Measurements from ENCODE around the gene MGAT5B. TPM values are rescaled to one million over a fixed set of nuclear protein-coding genes. Genes with fewer than 3 reads are reported as not detected.
"Not testable (repeated sequence)": the region's sequence is repeated elsewhere in the genome, so short reads cannot be mapped to it uniquely, and the experiment has no call there.

MGAT5B gene
- total RNA-seq, 2 experiments from 2014 or later, result 0.19 TPM; not detected in 1

GRCh38 chr17:76969598-76970172, 101.5 kb downstream of the MGAT5B start:
- Mint-ChIP-seq H3K27ac (no peak overlapping the region), H3K4me1 (ENCODE audit: low read depth) (peaks cover 14% of the 10 kb centered on the region), H3K9me3 (no peaks in the 10 kb centered on the region), H3K36me3 (ENCODE audit: low read depth) (no peaks in the 10 kb centered on the region), H3K4me3 (peak overlapping the region; percentile 65), H3K27me3 (ENCODE audit: low read depth) (peaks cover 2% of the 10 kb centered on the region)
- DNase-seq, result peak; percentile 23
- intact Hi-C loops (cut with micrococcal nuclease), result loop anchor here (1.0 kb wide), 1 partner anchor 29 kb away; no protein-coding TSS in a partner anchor
- CTCF ChIA-PET, result interaction anchor here (0.6 to 1.5 kb wide), 2 partner anchors 42 to 87 kb away, joined by 3 to 4 read pairs; no protein-coding TSS in a partner anchor

GRCh38 chr17:76970228-76970627, 102.0 kb downstream of the MGAT5B start:
- CTCF ChIA-PET; DNase-seq; H3K27me3 Mint-ChIP-seq (ENCODE audit: low read depth); H3K4me3 Mint-ChIP-seq; H3K9me3 Mint-ChIP-seq; H3K27ac Mint-ChIP-seq; intact Hi-C loops (cut with micrococcal nuclease); H3K36me3 Mint-ChIP-seq (ENCODE audit: low read depth): not testable (repeated sequence)
- peaks cover 14% of the 10 kb centered on the region for H3K4me1 Mint-ChIP-seq (ENCODE audit: low read depth)

- H3K36me3 Mint-ChIP-seq (ENCODE audit: low read depth), result no peaks in the 10 kb centered on the region
- peaks cover 14% of the 10 kb centered on the region for H3K4me1 Mint-ChIP-seq (ENCODE audit: low read depth)
- H3K27ac Mint-ChIP-seq, result no peak overlapping the region
- CTCF ChIA-PET, result no interaction called here
- peaks cover under 1% of the 10 kb centered on the region for H3K9me3 Mint-ChIP-seq
- H3K4me3 Mint-ChIP-seq, result no peak overlapping the region
- H3K27me3 Mint-ChIP-seq (ENCODE audit: low read depth), result peaks cover 2% of the 10 kb centered on the region
- intact Hi-C loops (cut with micrococcal nuclease), result no loop called here
- no peak for DNase-seq
Observed at GRCh38 chr17:76972046-76972641, 103.9 kb downstream of the MGAT5B start.

GRCh38 chr17:76973040-76973439, 104.8 kb downstream of the MGAT5B start:
- H3K9me3 Mint-ChIP-seq, result peaks cover 6% of the 10 kb centered on the region
- H3K4me1 Mint-ChIP-seq (ENCODE audit: low read depth), result peaks cover 14% of the 10 kb centered on the region
- H3K36me3 Mint-ChIP-seq (ENCODE audit: low read depth), result no peaks in the 10 kb centered on the region
- intact Hi-C loops (cut with micrococcal nuclease), result no loop called here
- DNase-seq, result no peak
- CTCF ChIA-PET, result no interaction called here
- H3K27ac Mint-ChIP-seq, result no peak overlapping the region
- peaks cover 2% of the 10 kb centered on the region for H3K27me3 Mint-ChIP-seq (ENCODE audit: low read depth)
- H3K4me3 Mint-ChIP-seq, result no peak overlapping the region

GRCh38 chr17:76974721-76975120, 106.5 kb downstream of the MGAT5B start:
- Mint-ChIP-seq H3K27me3 (ENCODE audit: low read depth) (peaks cover 2% of the 10 kb centered on the region), H3K4me3 (no peak overlapping the region), H3K27ac (no peak overlapping the region), H3K4me1 (ENCODE audit: low read depth) (peaks cover 3% of the 10 kb centered on the region), H3K36me3 (ENCODE audit: low read depth) (no peaks in the 10 kb centered on the region), H3K9me3 (peaks cover 13% of the 10 kb centered on the region)
- DNase-seq, result no peak
- CTCF ChIA-PET, result no interaction called here
- intact Hi-C loops (cut with micrococcal nuclease), result no loop called here

GRCh38 chr17:76978050-76978449, 109.8 kb downstream of the MGAT5B start:
- H3K4me3 Mint-ChIP-seq; H3K27me3 Mint-ChIP-seq (ENCODE audit: low read depth); DNase-seq; H3K27ac Mint-ChIP-seq; H3K36me3 Mint-ChIP-seq (ENCODE audit: low read depth); intact Hi-C loops (cut with micrococcal nuclease): not testable (repeated sequence)
- CTCF ChIA-PET, result interaction anchor here (0.8 kb wide), 1 partner anchor 299 kb away, joined by 3 read pairs; no protein-coding TSS in a partner anchor
- Mint-ChIP-seq H3K4me1 (ENCODE audit: low read depth) (peaks cover 14% of the 10 kb centered on the region), H3K9me3 (peaks cover 13% of the 10 kb centered on the region)

GRCh38 chr17:76981545-76982295, 113.5 kb downstream of the MGAT5B start:
- no peak for DNase-seq
- H3K4me1 Mint-ChIP-seq (ENCODE audit: low read depth), result peaks cover 19% of the 10 kb centered on the region
- intact Hi-C loops (cut with micrococcal nuclease), result no loop called here
- H3K27me3 Mint-ChIP-seq (ENCODE audit: low read depth), result no peaks in the 10 kb centered on the region
- H3K27ac Mint-ChIP-seq, result no peak overlapping the region
- CTCF ChIA-PET, result interaction anchor here (0.7 kb wide), 1 partner anchor 105 kb away, joined by 3 read pairs; no protein-coding TSS in a partner anchor
- H3K36me3 Mint-ChIP-seq (ENCODE audit: low read depth), result no peaks in the 10 kb centered on the region
- H3K4me3 Mint-ChIP-seq, result no peak overlapping the region
- H3K9me3 Mint-ChIP-seq, result peaks cover 13% of the 10 kb centered on the region

GRCh38 chr17:76982408-76983074, 114.3 kb downstream of the MGAT5B start:
- H3K4me3 Mint-ChIP-seq, result no peak overlapping the region
- intact Hi-C loops (cut with micrococcal nuclease), result no loop called here
- no peaks in the 10 kb centered on the region for H3K27me3 Mint-ChIP-seq (ENCODE audit: low read depth)
- peaks cover 19% of the 10 kb centered on the region for H3K4me1 Mint-ChIP-seq (ENCODE audit: low read depth)
- peak; percentile 29 for DNase-seq
- no peaks in the 10 kb centered on the region for H3K36me3 Mint-ChIP-seq (ENCODE audit: low read depth)
- CTCF ChIA-PET, result interaction anchor here (0.6 kb wide), 1 partner anchor 146 kb away, joined by 4 read pairs; no protein-coding TSS in a partner anchor
- no peak overlapping the region for H3K27ac Mint-ChIP-seq
- peaks cover 9% of the 10 kb centered on the region for H3K9me3 Mint-ChIP-seq

GRCh38 chr17:76983075-76983775, 115.0 kb downstream of the MGAT5B start:
- CTCF ChIA-PET, result interaction anchor here (0.6 kb wide), 1 partner anchor 146 kb away, joined by 4 read pairs; no protein-coding TSS in a partner anchor

GRCh38 chr17:76986365-76986764, 118.2 kb downstream of the MGAT5B start:
- Mint-ChIP-seq H3K27me3 (ENCODE audit: low read depth) (no peaks in the 10 kb centered on the region), H3K36me3 (ENCODE audit: low read depth) (no peaks in the 10 kb centered on the region), H3K9me3 (no peaks in the 10 kb centered on the region), H3K4me1 (ENCODE audit: low read depth) (peaks cover 19% of the 10 kb centered on the region), H3K4me3 (no peak overlapping the region), H3K27ac (no peak overlapping the region)
- no peak for DNase-seq
- intact Hi-C loops (cut with micrococcal nuclease), result no loop called here
- CTCF ChIA-PET, result no interaction called here

More at GRCh38 chr17:76983075-76983775, 115.0 kb downstream of the MGAT5B start:
- H3K27ac Mint-ChIP-seq, result no peak overlapping the region
- peaks cover 19% of the 10 kb centered on the region for H3K4me1 Mint-ChIP-seq (ENCODE audit: low read depth)
- DNase-seq, result no peak
- H3K27me3 Mint-ChIP-seq (ENCODE audit: low read depth), result no peaks in the 10 kb centered on the region
- H3K9me3 Mint-ChIP-seq, result peaks cover 6% of the 10 kb centered on the region
- no peak overlapping the region for H3K4me3 Mint-ChIP-seq
- no peaks in the 10 kb centered on the region for H3K36me3 Mint-ChIP-seq (ENCODE audit: low read depth)
- intact Hi-C loops (cut with micrococcal nuclease), result no loop called here

- no peak for DNase-seq
- intact Hi-C loops (cut with micrococcal nuclease), result no loop called here
- CTCF ChIA-PET, result no interaction called here
- H3K27me3 Mint-ChIP-seq (ENCODE audit: low read depth), result no peaks in the 10 kb centered on the region
- no peaks in the 10 kb centered on the region for H3K36me3 Mint-ChIP-seq (ENCODE audit: low read depth)
- H3K4me1 Mint-ChIP-seq (ENCODE audit: low read depth), result peaks cover 10% of the 10 kb centered on the region
- H3K9me3 Mint-ChIP-seq, result no peaks in the 10 kb centered on the region
- H3K27ac Mint-ChIP-seq, result no peak overlapping the region
- no peak overlapping the region for H3K4me3 Mint-ChIP-seq
Observed at GRCh38 chr17:76987486-76988093, 119.4 kb downstream of the MGAT5B start.

Measured in activated naive CD4-positive, alpha-beta T cell treated with anti-CD3 and anti-CD28 coated beads for 36 hours (primary cell).